ENCODE data around the gene HLA-B.

The HLA-B gene

GRCh38 chr6:31385041-31385440 is 28.1 kb upstream of the HLA-B start:
- no peak for TF ChIP-seq CTCF (IDR thresholded peaks at IDR 0.05; ENCODE audit: unreplicated experiment in 3 of 3)
- Mint-ChIP-seq H3K27me3 (ENCODE audit: low read depth) (peaks cover 12% of the 10 kb centered on the region), H3K9me3 (no peaks in the 10 kb centered on the region), H3K27ac (no peak overlapping the region), H3K4me3 (no peak overlapping the region), H3K4me1 (no peaks in the 10 kb centered on the region), H3K36me3 (ENCODE audit: low read depth) (no peaks in the 10 kb centered on the region)

GRCh38 chr6:31383149-31383548 is 26.2 kb upstream of the HLA-B start:
- no peaks in the 10 kb centered on the region for H3K4me1 Mint-ChIP-seq

GRCh38 chr6:31381666-31382065 is 24.7 kb upstream of the HLA-B start:
- no peaks in the 10 kb centered on the region for H3K9me3 Mint-ChIP-seq
- H3K4me3 Mint-ChIP-seq: no peak overlapping the region
- no peak overlapping the region for H3K27ac Mint-ChIP-seq
- H3K36me3 Mint-ChIP-seq (ENCODE audit: low read depth): no peaks in the 10 kb centered on the region
- H3K4me1 Mint-ChIP-seq: no peaks in the 10 kb centered on the region
- peaks cover 17% of the 10 kb centered on the region for H3K27me3 Mint-ChIP-seq (ENCODE audit: low read depth)
- TF ChIP-seq CTCF (IDR thresholded peaks at IDR 0.05; ENCODE audit: unreplicated experiment in 3 of 3): no peak

More at GRCh38 chr6:31383149-31383548, 26.2 kb upstream of the HLA-B start:
- H3K4me3 Mint-ChIP-seq: no peak overlapping the region
- no peaks in the 10 kb centered on the region for H3K9me3 Mint-ChIP-seq
- H3K36me3 Mint-ChIP-seq (ENCODE audit: low read depth): no peaks in the 10 kb centered on the region
- no peak overlapping the region for H3K27ac Mint-ChIP-seq
- H3K27me3 Mint-ChIP-seq (ENCODE audit: low read depth): peaks cover 21% of the 10 kb centered on the region
- no peak for TF ChIP-seq CTCF (IDR thresholded peaks at IDR 0.05; ENCODE audit: unreplicated experiment in 3 of 3)

GRCh38 chr6:31379850-31380249 is 22.9 kb upstream of the HLA-B start:
- no peaks in the 10 kb centered on the region for H3K4me1 Mint-ChIP-seq
- peaks cover 17% of the 10 kb centered on the region for H3K27me3 Mint-ChIP-seq (ENCODE audit: low read depth)
- TF ChIP-seq CTCF (IDR thresholded peaks at IDR 0.05; ENCODE audit: unreplicated experiment in 3 of 3): no peak
- H3K9me3 Mint-ChIP-seq: no peaks in the 10 kb centered on the region
- H3K4me3 Mint-ChIP-seq: no peak overlapping the region
- H3K27ac Mint-ChIP-seq: no peak overlapping the region
- H3K36me3 Mint-ChIP-seq (ENCODE audit: low read depth): no peaks in the 10 kb centered on the region

GRCh38 chr6:31378721-31379103 is 21.7 kb upstream of the HLA-B start:
- H3K4me1 Mint-ChIP-seq: no peaks in the 10 kb centered on the region
- TF ChIP-seq CTCF (IDR thresholded peaks at IDR 0.05; ENCODE audit: unreplicated experiment in 3 of 3): no peak
- H3K9me3 Mint-ChIP-seq: no peaks in the 10 kb centered on the region
- H3K36me3 Mint-ChIP-seq (ENCODE audit: low read depth): no peaks in the 10 kb centered on the region
- H3K27me3 Mint-ChIP-seq (ENCODE audit: low read depth): peaks cover 17% of the 10 kb centered on the region
- no peak overlapping the region for H3K27ac Mint-ChIP-seq
- H3K4me3 Mint-ChIP-seq: no peak overlapping the region

GRCh38 chr6:31378062-31378720 is 21.2 kb upstream of the HLA-B start:
- Mint-ChIP-seq H3K36me3 (ENCODE audit: low read depth) (no peaks in the 10 kb centered on the region), H3K27ac (no peak overlapping the region), H3K9me3 (no peaks in the 10 kb centered on the region), H3K4me1 (no peaks in the 10 kb centered on the region), H3K27me3 (ENCODE audit: low read depth) (peaks cover 21% of the 10 kb centered on the region), H3K4me3 (no peak overlapping the region)
- TF ChIP-seq CTCF (IDR thresholded peaks at IDR 0.05; ENCODE audit: unreplicated experiment in 3 of 3): no peak
